DOHH2 (cell line): ENCODE results near the gene CNNM4.

Experiments
- EZH2phosphoT487 ChIP-seq: fragments of 200-600 bp; sonication (generic); IDR thresholded peaks from 2 replicates; pipeline ENCODE4 v1.6.1; 2017; ENCODE audit warnings: borderline replicate concordance, mild to moderate bottlenecking, antibody characterized with exemption, low read length, moderate library complexity, mixed read lengths
- TF ChIP-seq, protein P1 (sequence below): fragments of 200-600 bp; sonication (generic); IDR thresholded peaks from one replicate; pipeline ENCODE4 v1.5.1; 2014; ENCODE audit warnings: antibody characterized with exemption, mild to moderate bottlenecking, low read depth, low read length; ENCODE audit not compliant: poor library complexity, severe bottlenecking

DNA sequence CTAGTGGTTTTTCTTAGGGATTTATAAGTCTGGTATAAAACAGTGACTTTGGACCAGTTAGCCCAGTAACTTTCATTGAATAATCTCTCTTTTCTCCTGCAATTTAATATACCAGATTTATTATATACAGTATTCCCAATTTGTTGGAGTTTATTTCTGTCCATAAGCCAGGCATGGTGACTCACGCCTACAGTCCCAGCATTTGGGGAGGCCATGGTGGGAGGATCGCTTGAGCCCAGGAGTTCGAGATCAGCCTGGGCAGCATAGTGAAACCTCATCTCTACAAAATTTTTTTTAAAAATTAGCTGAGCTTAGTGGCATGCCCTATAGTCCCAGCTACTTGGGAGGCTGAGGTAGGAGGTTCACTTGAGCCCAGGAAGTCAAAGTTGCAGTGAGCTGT is 26.7 kb downstream of the CNNM4 start:
- TF ChIP-seq, protein P1, sequence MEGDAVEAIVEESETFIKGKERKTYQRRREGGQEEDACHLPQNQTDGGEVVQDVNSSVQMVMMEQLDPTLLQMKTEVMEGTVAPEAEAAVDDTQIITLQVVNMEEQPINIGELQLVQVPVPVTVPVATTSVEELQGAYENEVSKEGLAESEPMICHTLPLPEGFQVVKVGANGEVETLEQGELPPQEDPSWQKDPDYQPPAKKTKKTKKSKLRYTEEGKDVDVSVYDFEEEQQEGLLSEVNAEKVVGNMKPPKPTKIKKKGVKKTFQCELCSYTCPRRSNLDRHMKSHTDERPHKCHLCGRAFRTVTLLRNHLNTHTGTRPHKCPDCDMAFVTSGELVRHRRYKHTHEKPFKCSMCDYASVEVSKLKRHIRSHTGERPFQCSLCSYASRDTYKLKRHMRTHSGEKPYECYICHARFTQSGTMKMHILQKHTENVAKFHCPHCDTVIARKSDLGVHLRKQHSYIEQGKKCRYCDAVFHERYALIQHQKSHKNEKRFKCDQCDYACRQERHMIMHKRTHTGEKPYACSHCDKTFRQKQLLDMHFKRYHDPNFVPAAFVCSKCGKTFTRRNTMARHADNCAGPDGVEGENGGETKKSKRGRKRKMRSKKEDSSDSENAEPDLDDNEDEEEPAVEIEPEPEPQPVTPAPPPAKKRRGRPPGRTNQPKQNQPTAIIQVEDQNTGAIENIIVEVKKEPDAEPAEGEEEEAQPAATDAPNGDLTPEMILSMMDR = no peak
- no peak for TF ChIP-seq EZH2phosphoT487
